ENCODE results near the gene PGC. TPM values are rescaled to one million over a fixed set of nuclear protein-coding genes. Genes with fewer than 3 reads are reported as not detected.

The PGC gene
- total and polyA plus RNA-seq, 9 of the 15 experiments (the other 6 are each of a cell fraction or from before 2014, with no cell fraction given): 0.17 to 0.40 TPM; not detected in 7

- no peak overlapping the region for H3K27ac ChIP-seq (ENCODE audit: extremely low read depth, low read depth, low read length)
- H3K79me2 ChIP-seq (ENCODE audit: control insufficient read depth, insufficient read depth, low read length): no peaks in the 10 kb centered on the region
- no peak overlapping the region for H3K4me2 ChIP-seq (ENCODE audit: insufficient read depth, low read length)
- H3K9ac ChIP-seq (ENCODE audit: insufficient read depth in 1 of 2, low read depth in 2 of 2, low read length in 2 of 2): no peak overlapping the region
- no peak; the same call in 1 of the 3 replicates for ATAC-seq
- peaks cover 0 to 7% of the 10 kb centered on the region in 2 experiments; a peak in 1 of 5 replicates for H3K4me1 ChIP-seq (replicated peaks in 1 of 2; ENCODE audit: control insufficient read depth in 2 of 2, insufficient read depth in 2 of 2, low read length in 2 of 2)
- H3K4me3 ChIP-seq: no peak overlapping the region
- in situ Hi-C loops (cut with MboI) (no loop called here), intact Hi-C loops (cut with micrococcal nuclease) (no loop called here)
- 11% methylated on average over 13 of the region's 13 CpGs for WGBS (ENCODE audit: insufficient coverage, low coverage, missing lambda C conversion rate)
- ChIA-PET POLR2A (interaction anchor here (0.6 to 1.0 kb wide), 5 partner anchors 9 to 591 kb away, joined by 3 to 4 read pairs (median 3); no protein-coding TSS in a partner anchor), CTCF (ENCODE audit: low intra/inter-chr PET ratio) (no interaction called here)
- FAIRE-seq: no peak
- H4K20me1 ChIP-seq (replicated peaks; ENCODE audit: control insufficient read depth, insufficient read depth, low read length): no peaks in the 10 kb centered on the region
- no TSS peak for BruUV-seq (replicated peaks)
- no peaks in the 10 kb centered on the region for H3K9me1 ChIP-seq (ENCODE audit: control insufficient read depth, insufficient read depth, low read length)
- peaks cover 28 to 66% of the 10 kb centered on the region in 2 experiments for H3K27me3 ChIP-seq (ENCODE audit: control insufficient read depth in 2 of 2, insufficient read depth in 2 of 2, low read length in 2 of 2)
- TF ChIP-seq KDM5B (IDR thresholded peaks at IDR 0.05; ENCODE audit: insufficient replicate concordance, low read depth, low read length) (no peak), BMI1 (IDR thresholded peaks at IDR 0.05; ENCODE audit: low read length) (no peak), LCOR (CRISPR knock-in tag; IDR thresholded peaks at IDR 0.05) (no peak), NCOA4 (IDR thresholded peaks at IDR 0.05; ENCODE audit: partially characterized antibody) (no peak), CLOCK (CRISPR knock-in tag; IDR thresholded peaks at IDR 0.05; ENCODE audit: borderline replicate concordance) (no peak), IFI16 (CRISPR knock-in tag; IDR thresholded peaks at IDR 0.05) (no peak), ZNF41 (CRISPR knock-in tag; conservative IDR thresholded peaks at IDR 0.05) (no peak), ZBTB26 (CRISPR knock-in tag; IDR thresholded peaks at IDR 0.05) (no peak), ARID1B (IDR thresholded peaks at IDR 0.05) (no peak), SMARCC2 (IDR thresholded peaks at IDR 0.05; ENCODE audit: low read depth) (no peak)
- TF ChIP-seq, protein P1, sequence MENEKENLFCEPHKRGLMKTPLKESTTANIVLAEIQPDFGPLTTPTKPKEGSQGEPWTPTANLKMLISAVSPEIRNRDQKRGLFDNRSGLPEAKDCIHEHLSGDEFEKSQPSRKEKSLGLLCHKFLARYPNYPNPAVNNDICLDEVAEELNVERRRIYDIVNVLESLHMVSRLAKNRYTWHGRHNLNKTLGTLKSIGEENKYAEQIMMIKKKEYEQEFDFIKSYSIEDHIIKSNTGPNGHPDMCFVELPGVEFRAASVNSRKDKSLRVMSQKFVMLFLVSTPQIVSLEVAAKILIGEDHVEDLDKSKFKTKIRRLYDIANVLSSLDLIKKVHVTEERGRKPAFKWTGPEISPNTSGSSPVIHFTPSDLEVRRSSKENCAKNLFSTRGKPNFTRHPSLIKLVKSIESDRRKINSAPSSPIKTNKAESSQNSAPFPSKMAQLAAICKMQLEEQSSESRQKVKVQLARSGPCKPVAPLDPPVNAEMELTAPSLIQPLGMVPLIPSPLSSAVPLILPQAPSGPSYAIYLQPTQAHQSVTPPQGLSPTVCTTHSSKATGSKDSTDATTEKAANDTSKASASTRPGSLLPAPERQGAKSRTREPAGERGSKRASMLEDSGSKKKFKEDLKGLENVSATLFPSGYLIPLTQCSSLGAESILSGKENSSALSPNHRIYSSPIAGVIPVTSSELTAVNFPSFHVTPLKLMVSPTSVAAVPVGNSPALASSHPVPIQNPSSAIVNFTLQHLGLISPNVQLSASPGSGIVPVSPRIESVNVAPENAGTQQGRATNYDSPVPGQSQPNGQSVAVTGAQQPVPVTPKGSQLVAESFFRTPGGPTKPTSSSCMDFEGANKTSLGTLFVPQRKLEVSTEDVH (IDR thresholded peaks at IDR 0.05; ENCODE audit: low read depth, partially characterized antibody): no peak
- DNase-seq (ENCODE audit: extremely low read depth in 1 of 4, low spot score in 3 of 4): no peak
- H3K9me3 ChIP-seq (replicated peaks; ENCODE audit: control insufficient read depth, insufficient read depth, low read depth, low read length): no peaks in the 10 kb centered on the region
- no peaks in the 10 kb centered on the region for H3K36me3 ChIP-seq (ENCODE audit: control insufficient read depth, insufficient read depth, low read length)
- H2AFZ ChIP-seq (ENCODE audit: low read depth, low read length): no peak overlapping the region
Observed at GRCh38 chr6:41759106-41759904, 12.1 kb upstream of the PGC start.
